Measurements from ENCODE around the gene RAD51B. TPM values are rescaled to one million over a fixed set of nuclear protein-coding genes. Genes with fewer than 3 reads are reported as not detected.

RAD51B gene
- total RNA-seq, 1 experiment from 2014 or later = 23.3 TPM

GRCh38 chr14:68208626-68209317 lies 389.2 kb downstream of the RAD51B start:
- H3K27me3 ChIP-seq (replicated peaks; ENCODE audit: insufficient read depth, low read depth, low read length, poor library complexity) = no peaks in the 10 kb centered on the region
- H3K36me3 ChIP-seq (ENCODE audit: insufficient read depth, low read length, poor library complexity, severe bottlenecking) = no peaks in the 10 kb centered on the region
- H3K27ac ChIP-seq (ENCODE audit: low read depth, low read length, poor library complexity, severe bottlenecking) = no peak overlapping the region
- DNase-seq (ENCODE audit: low spot score) = no peak
- no peaks in the 10 kb centered on the region for H3K9me3 ChIP-seq (ENCODE audit: low read depth, low read length, poor library complexity, severe bottlenecking)
- intact Hi-C loops (cut with micrococcal nuclease; ENCODE audit: unreplicated experiment) = no loop called here
- no peaks in the 10 kb centered on the region for H3K4me1 ChIP-seq (ENCODE audit: insufficient read depth, low read length, poor library complexity, severe bottlenecking)
- TF ChIP-seq EZH2 (IDR thresholded peaks at IDR 0.05; ENCODE audit: borderline replicate concordance, low read depth, low read length, poor library complexity, severe bottlenecking) = no peak
- no peak for TF ChIP-seq CTCF (conservative IDR thresholded peaks at IDR 0.05; ENCODE audit: low read depth, low read length)
- POLR2A ChIA-PET (ENCODE audit: low non-redundant PET) = no interaction called here
- CTCF ChIA-PET = no interaction called here
- no peak overlapping the region for H3K4me3 ChIP-seq (ENCODE audit: low read depth, low read length, poor library complexity, severe bottlenecking)
- no TSS peak for BruUV-seq (replicated peaks)

DNA sequence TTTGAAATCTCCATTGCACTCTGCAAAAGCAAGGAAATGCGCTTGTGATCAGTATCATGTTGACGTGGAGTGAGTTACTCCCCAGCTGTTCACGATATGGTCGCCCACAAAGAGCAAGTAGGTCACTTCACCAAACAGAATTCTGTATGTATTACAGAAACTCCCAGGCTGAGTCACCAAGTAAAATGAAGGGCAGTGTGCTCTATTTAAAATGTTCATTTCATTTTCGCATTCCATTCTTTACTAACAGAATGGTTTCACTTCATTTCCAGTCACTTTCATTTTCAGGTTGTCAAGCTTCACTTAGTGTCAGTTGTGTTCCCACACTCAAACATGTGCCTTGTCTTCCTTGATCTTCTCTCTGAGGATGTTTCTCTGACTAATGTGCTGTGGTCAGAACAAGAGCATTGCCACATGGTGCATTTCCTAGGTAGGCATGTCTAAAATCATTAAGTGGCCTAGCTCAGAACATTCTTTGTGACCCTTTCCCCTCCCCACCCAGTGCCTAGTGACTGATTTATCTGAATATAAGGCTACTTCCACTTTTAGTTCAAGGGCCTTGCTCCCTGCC lies 391.2 kb downstream of the RAD51B start:
- no peak for DNase-seq (ENCODE audit: low spot score)

DNA sequence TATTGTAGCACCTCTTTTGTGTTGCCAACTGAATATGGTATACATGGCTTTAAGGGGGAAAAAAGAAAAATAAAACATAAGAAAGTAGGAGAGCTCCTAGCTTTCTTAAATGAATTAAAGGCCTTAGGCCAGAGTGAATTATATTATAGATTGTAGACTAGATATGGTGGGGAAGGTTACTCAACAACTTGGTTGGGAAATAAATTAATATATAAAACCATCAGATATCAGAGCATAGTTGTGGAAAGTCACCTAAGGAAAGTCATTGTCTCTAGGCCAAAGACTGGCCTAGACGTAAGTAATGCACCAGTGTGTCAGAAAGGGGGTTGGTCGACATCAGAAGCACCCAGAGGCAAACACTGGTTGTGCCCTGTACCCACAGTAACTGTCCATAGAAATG lies 391.8 kb downstream of the RAD51B start:
- Histone ChIP-seq H3K27me3 (replicated peaks; ENCODE audit: insufficient read depth, low read depth, low read length, poor library complexity) (no peaks in the 10 kb centered on the region), H3K4me3 (ENCODE audit: low read depth, low read length, poor library complexity, severe bottlenecking) (no peak overlapping the region), H3K9me3 (ENCODE audit: low read depth, low read length, poor library complexity, severe bottlenecking) (no peaks in the 10 kb centered on the region), H3K36me3 (ENCODE audit: insufficient read depth, low read length, poor library complexity, severe bottlenecking) (no peaks in the 10 kb centered on the region), H3K4me1 (ENCODE audit: insufficient read depth, low read length, poor library complexity, severe bottlenecking) (no peaks in the 10 kb centered on the region), H3K27ac (ENCODE audit: low read depth, low read length, poor library complexity, severe bottlenecking) (no peak overlapping the region)
- intact Hi-C loops (cut with micrococcal nuclease; ENCODE audit: unreplicated experiment) = no loop called here
- ChIA-PET POLR2A (ENCODE audit: low non-redundant PET) (no interaction called here), CTCF (no interaction called here)
- no TSS peak for BruUV-seq (replicated peaks)
- no peak for DNase-seq (ENCODE audit: low spot score)
- TF ChIP-seq EZH2 (IDR thresholded peaks at IDR 0.05; ENCODE audit: borderline replicate concordance, low read depth, low read length, poor library complexity, severe bottlenecking) (no peak), CTCF (conservative IDR thresholded peaks at IDR 0.05; ENCODE audit: low read depth, low read length) (no peak)

More for the DNA sequence above, 391.2 kb downstream of the RAD51B start:
- ChIA-PET CTCF (no interaction called here), POLR2A (ENCODE audit: low non-redundant PET) (no interaction called here)
- Histone ChIP-seq H3K36me3 (ENCODE audit: insufficient read depth, low read length, poor library complexity, severe bottlenecking) (no peaks in the 10 kb centered on the region), H3K4me3 (ENCODE audit: low read depth, low read length, poor library complexity, severe bottlenecking) (no peak overlapping the region), H3K9me3 (ENCODE audit: low read depth, low read length, poor library complexity, severe bottlenecking) (no peaks in the 10 kb centered on the region), H3K4me1 (ENCODE audit: insufficient read depth, low read length, poor library complexity, severe bottlenecking) (no peaks in the 10 kb centered on the region), H3K27me3 (replicated peaks; ENCODE audit: insufficient read depth, low read depth, low read length, poor library complexity) (no peaks in the 10 kb centered on the region), H3K27ac (ENCODE audit: low read depth, low read length, poor library complexity, severe bottlenecking) (no peak overlapping the region)
- intact Hi-C loops (cut with micrococcal nuclease; ENCODE audit: unreplicated experiment) = no loop called here
- BruUV-seq (replicated peaks) = no TSS peak
- TF ChIP-seq EZH2 (IDR thresholded peaks at IDR 0.05; ENCODE audit: borderline replicate concordance, low read depth, low read length, poor library complexity, severe bottlenecking) (no peak), CTCF (conservative IDR thresholded peaks at IDR 0.05; ENCODE audit: low read depth, low read length) (no peak)

Measured in A673 (cell line).